HG03439 (cell line): ENCODE measurements around the gene ZNRF1.

ENCODE experiments used
- ATAC-seq: cut with Tn5 transposase; IDR thresholded peaks from one replicate; pipeline ENCODE4 v1.9.1; 2021; ENCODE audit warnings: mild to moderate bottlenecking, moderate library complexity; ENCODE audit not compliant: unreplicated experiment

The ZNRF1 gene

DNA sequence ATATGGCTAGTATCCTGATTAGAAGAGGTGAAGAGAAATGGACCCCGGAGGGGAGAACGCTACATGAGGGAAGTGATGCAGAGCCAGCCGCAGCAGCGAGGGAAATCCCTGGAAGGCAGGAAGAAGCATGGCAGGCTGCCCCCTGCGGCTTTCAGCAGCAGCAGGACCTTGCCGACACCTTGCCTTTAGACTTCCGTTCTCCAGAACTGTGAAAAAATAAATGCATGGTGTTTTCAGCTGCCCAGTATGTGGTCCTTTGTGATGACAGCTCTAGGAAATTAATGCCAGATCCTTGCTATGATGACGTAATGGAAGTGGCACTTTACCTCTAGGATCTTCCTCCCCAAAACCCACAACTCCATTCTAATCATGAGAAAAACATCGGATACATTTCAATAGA, 139.8 kb downstream of the ZNRF1 start:
- no peak for ATAC-seq

- ATAC-seq: no peak
Observed at GRCh38 chr16:75139498-75139897, 140.7 kb downstream of the ZNRF1 start.

DNA sequence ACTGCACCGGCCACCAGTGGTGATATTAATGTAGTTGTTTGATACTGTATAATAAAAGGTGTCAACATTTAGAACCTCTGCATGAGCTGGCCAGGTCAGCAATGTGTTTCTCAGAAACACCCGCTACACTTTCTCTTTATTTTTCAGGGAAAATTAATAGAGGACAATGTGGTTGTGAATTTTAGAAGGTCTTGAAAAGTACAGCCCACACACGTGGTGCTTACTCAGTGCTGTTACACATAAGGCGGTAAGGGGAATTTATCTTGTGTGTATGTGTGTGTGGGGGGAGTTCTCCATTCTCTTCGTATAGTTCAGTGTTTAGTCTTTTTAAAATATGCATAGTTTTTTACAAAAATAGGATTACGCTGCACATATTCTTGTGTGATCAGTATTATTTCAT, 145.1 kb downstream of the ZNRF1 start:
- ATAC-seq: no peak

DNA sequence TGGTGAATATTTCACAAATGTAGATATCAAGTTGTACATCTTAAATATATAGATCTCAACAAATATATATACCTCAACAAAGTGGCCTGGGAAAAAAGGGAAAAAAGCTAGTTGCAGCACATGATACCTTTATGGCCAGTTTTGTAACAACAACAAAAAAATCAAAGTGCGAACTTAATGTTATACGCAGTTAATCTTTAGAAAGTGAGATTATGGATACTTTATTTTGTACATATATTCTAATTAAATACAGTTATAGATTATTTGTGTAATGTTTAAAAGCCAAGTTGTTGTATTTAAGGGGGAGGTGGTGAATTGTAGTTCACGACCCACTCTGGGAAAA, 149.1 kb downstream of the ZNRF1 start:
- ATAC-seq: no peak

- ATAC-seq: peak; percentile 87
Observed at GRCh38 chr16:75148311-75149195, 149.7 kb downstream of the ZNRF1 start, which contains the start of gene ZFP1. Gene ZFP1 (plus strand): TSS chr16:75148524. CDS start chr16:75152952, 4,428 bp downstream.

DNA sequence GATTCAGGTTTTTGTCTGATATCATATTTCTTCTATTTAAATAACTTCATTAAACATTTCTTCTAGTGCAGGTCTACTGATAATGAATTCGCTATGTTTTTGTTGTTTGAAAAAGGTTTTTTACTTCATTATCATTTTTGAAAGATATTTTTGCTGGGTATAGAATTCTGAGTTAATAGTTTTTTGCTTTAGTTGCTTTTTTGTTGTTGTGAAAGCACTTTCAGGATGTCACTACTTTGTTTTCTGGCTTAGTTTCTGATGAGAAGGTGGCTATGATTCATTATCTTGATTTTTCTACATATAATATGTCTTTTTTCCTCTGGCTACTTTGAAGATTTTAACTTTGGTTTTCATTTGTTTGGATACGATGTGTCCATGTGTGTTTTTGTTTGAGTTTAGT, 153.0 kb downstream of the ZNRF1 start:
- no peak for ATAC-seq

- no peak for ATAC-seq
Observed at GRCh38 chr16:75152635-75153034, 153.8 kb downstream of the ZNRF1 start.

GRCh38 chr16:75160386-75160785, 161.6 kb downstream of the ZNRF1 start:
- no peak for ATAC-seq
